ENCODE results near the gene RBM47.
"Not testable (repeated sequence)": the region's sequence is repeated elsewhere in the genome, so short reads cannot be mapped to it uniquely, and the experiment has no call there.

The RBM47 gene

DNA sequence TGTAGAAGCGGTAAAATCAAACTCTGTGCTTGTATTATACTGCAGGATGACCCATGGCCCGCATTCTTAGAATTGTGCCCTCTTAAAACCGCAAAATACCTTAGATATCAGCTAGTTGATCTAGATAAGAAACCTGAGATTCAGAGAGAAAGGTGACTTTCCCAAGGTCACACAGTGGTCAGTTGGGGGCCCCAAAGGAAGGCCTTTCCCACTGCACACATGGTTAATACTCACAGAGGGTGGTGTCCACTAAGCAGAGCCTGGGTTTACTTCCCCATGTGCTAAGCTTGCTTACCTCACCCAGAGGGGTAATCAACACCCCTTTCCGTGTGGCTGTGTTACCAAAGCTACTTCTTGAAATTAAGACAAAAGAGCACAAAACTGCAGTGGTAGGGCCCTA lies 66.3 kb downstream of the RBM47 start:
- peaks cover 0 to 34% (median 0%) of the 10 kb centered on the region in 11 experiments; a peak in 3 of 22 replicates for H3K36me3 ChIP-seq
- peak overlapping the region in 5 of 11 experiments; percentile 22 to 93 (median 87); a peak in 8 of 22 replicates for H3K27ac ChIP-seq
- H3K9ac ChIP-seq, result peak overlapping the region in 4 of 11 experiments; percentile 19 to 36 (median 28); a peak in 6 of 22 replicates
- no peaks in the 10 kb centered on the region for H3K9me3 ChIP-seq (replicated peaks in 1 of 11)
- no peak for TF ChIP-seq Cebpa-rat (IDR thresholded peaks at IDR 0.05)
- H3K4me3 ChIP-seq, result no peak overlapping the region
- H3K4me2 ChIP-seq, result peak overlapping the region in 7 of 11 experiments; percentile 27 to 94 (median 74); a peak in 13 of 22 replicates
- peaks cover 8 to 100% (median 51%) of the 10 kb centered on the region in 10 experiments for H3K4me1 ChIP-seq
- no peaks in the 10 kb centered on the region for H3K27me3 ChIP-seq
- H4K20me1 ChIP-seq, result no peaks in the 10 kb centered on the region; a peak in 1 of 22 replicates

DNA sequence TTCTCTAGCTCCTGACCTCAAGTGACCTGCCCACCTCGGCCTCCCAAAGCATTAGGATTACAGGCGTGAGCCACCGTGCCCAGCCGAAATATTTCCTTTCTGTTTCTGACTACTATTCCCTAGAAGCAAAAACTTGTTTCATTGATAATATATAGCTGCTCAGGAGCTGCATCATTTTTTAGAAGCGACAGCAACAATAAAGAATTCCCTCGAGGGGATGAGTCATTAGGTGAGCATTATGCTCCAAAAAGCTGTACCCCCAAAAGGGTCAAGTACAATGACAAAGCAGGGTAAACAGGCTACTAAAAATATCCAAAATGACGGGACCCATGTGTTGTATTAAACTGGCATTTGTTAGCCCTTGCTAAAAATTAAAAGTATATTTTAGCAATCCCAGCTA lies 67.0 kb downstream of the RBM47 start:
- Histone ChIP-seq H3K4me1 (peaks cover 8 to 100% (median 51%) of the 10 kb centered on the region in 10 experiments), H3K9ac (peak overlapping the region in 3 of 11 experiments; percentile 27 to 38 (median 29); a peak in 4 of 22 replicates), H3K9me3 (replicated peaks in 1 of 11) (no peaks in the 10 kb centered on the region), H3K4me3 (no peak overlapping the region), H3K36me3 (peaks cover 0 to 27% (median 0%) of the 10 kb centered on the region in 11 experiments; a peak in 3 of 22 replicates), H3K27ac (peak overlapping the region in 5 of 11 experiments; percentile 25 to 93 (median 87); a peak in 8 of 22 replicates), H4K20me1 (no peaks in the 10 kb centered on the region; a peak in 1 of 22 replicates), H3K27me3 (no peaks in the 10 kb centered on the region), H3K4me2 (peak overlapping the region in 8 of 11 experiments; percentile 2 to 94 (median 64); a peak in 14 of 22 replicates)
- TF ChIP-seq Cebpa-rat (IDR thresholded peaks at IDR 0.05), result no peak

DNA sequence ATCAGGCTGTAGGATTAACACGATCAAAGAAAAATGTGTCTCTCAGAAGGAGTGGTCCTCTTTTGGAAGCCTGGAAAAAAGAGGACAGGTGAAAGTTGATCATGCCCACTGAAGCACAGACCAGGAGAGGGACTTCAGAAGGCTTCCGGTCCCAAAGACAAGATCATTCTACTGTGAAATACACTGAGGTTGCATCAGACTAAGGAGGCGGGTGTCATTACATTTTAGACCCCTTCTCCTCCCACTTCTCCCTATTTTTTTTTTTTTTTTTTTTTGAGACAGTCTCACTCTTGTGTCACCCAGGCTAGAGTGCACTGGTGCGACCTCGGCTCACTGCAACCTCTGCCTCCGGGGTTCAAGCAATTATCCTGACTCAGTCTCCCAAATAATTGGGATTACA lies 67.5 kb downstream of the RBM47 start:
- Histone ChIP-seq H3K27ac (peak overlapping the region in 5 of 11 experiments; percentile 22 to 93 (median 87); a peak in 7 of 22 replicates), H3K9me3 (replicated peaks in 1 of 11) (no peaks in the 10 kb centered on the region), H3K27me3 (no peaks in the 10 kb centered on the region), H3K4me3 (no peak overlapping the region), H3K36me3 (peaks cover 0 to 27% (median 0%) of the 10 kb centered on the region in 11 experiments; a peak in 4 of 22 replicates), H3K4me1 (peaks cover 8 to 100% (median 51%) of the 10 kb centered on the region in 10 experiments), H4K20me1 (no peaks in the 10 kb centered on the region; a peak in 1 of 22 replicates), H3K9ac (peak overlapping the region in 3 of 11 experiments; percentile 27 to 75 (median 38); a peak in 4 of 22 replicates), H3K4me2 (peak overlapping the region in 7 of 11 experiments; percentile 29 to 94 (median 74); a peak in 15 of 22 replicates)
- TF ChIP-seq Cebpa-rat (IDR thresholded peaks at IDR 0.05), result no peak

DNA sequence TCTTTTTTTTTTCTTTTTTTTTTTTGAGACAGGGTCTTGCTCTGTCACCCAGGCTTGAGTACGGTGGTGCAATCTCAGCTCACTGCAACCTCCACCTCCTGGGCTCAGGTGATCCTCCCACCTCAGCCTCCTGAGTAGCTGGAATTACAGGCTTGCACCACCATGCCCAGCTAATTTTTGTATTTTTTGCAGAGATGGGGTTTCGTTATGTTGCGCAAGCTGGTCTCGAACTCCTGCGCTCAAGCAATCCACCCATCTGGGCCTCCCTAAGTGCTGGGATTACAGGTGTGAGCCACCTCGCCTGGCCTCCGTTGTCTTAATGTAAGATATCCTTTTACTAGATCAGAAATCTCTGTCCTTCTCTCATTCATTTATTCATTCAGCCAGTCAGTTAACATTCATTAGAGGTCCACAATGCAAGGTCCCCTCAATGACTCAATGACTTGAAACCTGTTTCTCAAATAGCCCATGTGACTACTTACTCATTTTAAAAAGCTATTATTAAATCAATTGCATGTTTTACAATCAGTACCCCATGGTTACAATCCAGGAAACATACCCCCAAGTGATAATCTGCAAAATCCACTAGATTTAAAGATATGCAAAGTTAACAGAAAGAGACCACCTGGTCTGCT lies 68.0 kb downstream of the RBM47 start:
- not testable (repeated sequence) for H3K27me3 ChIP-seq; H3K9me3 ChIP-seq (replicated peaks in 1 of 11); H4K20me1 ChIP-seq; H3K4me3 ChIP-seq
- Histone ChIP-seq H3K4me1 (peaks cover 8 to 100% (median 51%) of the 10 kb centered on the region in 10 experiments), H3K9ac (peak overlapping the region in 3 of 11 experiments; percentile 38 to 78 (median 75); a peak in 4 of 22 replicates), H3K27ac (peak overlapping the region in 5 of 11 experiments; percentile 22 to 93 (median 87); a peak in 7 of 22 replicates), H3K36me3 (peaks cover 0 to 25% (median 0%) of the 10 kb centered on the region in 11 experiments; a peak in 4 of 22 replicates), H3K4me2 (peak overlapping the region in 7 of 11 experiments; percentile 29 to 94 (median 74); a peak in 13 of 22 replicates)
- peak in 4 of 11 experiments; percentile 21 to 64 (median 50); a peak in 2 of 22 replicates for TF ChIP-seq Cebpa-rat (IDR thresholded peaks at IDR 0.05)

DNA sequence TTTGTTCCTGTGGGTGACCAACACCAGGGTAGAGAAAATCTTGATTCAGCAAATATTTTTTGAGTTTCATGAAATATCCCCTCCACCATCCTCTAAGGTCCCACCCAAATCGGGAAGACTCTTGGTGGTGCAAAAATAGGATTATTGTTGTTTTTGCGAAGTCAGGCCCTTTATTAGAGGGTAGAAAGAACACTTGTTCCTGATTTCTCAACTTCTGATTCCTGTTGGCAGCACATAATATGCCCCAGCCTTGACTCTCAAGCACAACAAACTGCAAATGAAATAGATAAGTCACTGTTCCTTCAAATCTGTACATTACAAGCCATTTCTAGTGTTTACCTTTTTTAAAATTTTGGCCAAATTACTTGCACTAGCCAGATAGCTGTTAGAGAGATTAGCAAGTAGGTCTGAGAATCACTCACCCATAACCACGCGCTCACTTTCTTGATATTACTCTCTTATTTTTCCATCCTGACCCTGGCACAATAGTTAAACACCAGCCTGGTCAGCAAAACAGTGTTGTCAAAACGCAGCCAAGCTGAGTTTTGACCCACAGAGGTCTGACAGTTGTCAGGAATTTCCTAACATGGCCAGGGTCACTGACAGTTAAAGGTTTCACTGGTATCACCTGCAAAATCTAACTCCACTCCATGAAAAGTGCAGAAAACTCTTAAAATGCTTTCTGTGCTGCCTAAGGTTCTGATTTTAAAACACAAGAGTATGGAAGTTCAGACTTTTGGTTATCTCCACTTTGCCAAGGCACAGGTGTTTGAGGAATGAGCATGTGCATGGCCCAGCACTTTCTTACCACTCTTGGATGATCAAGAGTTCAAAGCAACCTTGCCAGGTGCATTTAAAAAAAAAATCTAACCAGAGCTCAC lies 69.8 kb downstream of the RBM47 start:
- Histone ChIP-seq H3K4me2 (peak overlapping the region in 10 of 11 experiments; percentile 2 to 94 (median 40); a peak in 17 of 22 replicates), H3K9me3 (replicated peaks in 1 of 11) (no peaks in the 10 kb centered on the region), H3K4me3 (no peak overlapping the region), H4K20me1 (no peaks in the 10 kb centered on the region; a peak in 1 of 22 replicates), H3K9ac (peak overlapping the region in 4 of 11 experiments; percentile 58 to 78 (median 74); a peak in 9 of 22 replicates), H3K4me1 (peaks cover 8 to 100% (median 54%) of the 10 kb centered on the region in 10 experiments), H3K36me3 (peaks cover 0 to 20% (median 0%) of the 10 kb centered on the region in 11 experiments; a peak in 4 of 22 replicates), H3K27me3 (no peaks in the 10 kb centered on the region), H3K27ac (peak overlapping the region in 6 of 11 experiments; percentile 13 to 93 (median 86); a peak in 10 of 22 replicates)
- no peak for TF ChIP-seq Cebpa-rat (IDR thresholded peaks at IDR 0.05)

DNA sequence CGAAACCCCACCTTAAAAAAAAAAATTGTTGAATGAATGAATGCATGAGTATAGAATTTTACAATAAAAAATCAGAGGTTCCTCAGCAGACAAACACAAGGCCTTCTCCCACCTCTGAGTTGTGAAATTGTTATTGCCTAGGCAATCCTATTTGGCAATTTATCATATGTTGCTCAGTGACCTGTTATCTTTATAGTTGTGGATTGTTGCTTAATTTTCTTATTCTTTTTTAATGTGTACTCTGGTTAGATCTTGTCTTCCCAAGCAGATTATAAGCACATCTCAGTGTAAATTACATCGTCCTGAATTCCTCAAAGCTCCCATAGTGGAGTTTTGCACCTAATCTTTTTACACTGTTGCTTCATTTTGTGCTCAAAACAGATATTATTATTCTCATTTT lies 71.9 kb downstream of the RBM47 start:
- Histone ChIP-seq H3K4me3 (no peak overlapping the region), H3K4me2 (peak overlapping the region in 4 of 11 experiments; percentile 7 to 94 (median 87); a peak in 7 of 22 replicates), H4K20me1 (no peaks in the 10 kb centered on the region), H3K9ac (peak overlapping the region in 2 of 11 experiments; percentile 75 to 78; a peak in 2 of 22 replicates), H3K9me3 (replicated peaks in 1 of 11) (no peaks in the 10 kb centered on the region), H3K36me3 (peaks cover 0 to 17% (median 0%) of the 10 kb centered on the region in 11 experiments; a peak in 3 of 22 replicates), H3K27ac (peak overlapping the region in 4 of 11 experiments; percentile 84 to 93 (median 87); a peak in 8 of 22 replicates), H3K4me1 (peaks cover 20 to 100% (median 51%) of the 10 kb centered on the region in 10 experiments), H3K27me3 (no peaks in the 10 kb centered on the region)
- TF ChIP-seq Cebpa-rat (IDR thresholded peaks at IDR 0.05), result no peak

DNA sequence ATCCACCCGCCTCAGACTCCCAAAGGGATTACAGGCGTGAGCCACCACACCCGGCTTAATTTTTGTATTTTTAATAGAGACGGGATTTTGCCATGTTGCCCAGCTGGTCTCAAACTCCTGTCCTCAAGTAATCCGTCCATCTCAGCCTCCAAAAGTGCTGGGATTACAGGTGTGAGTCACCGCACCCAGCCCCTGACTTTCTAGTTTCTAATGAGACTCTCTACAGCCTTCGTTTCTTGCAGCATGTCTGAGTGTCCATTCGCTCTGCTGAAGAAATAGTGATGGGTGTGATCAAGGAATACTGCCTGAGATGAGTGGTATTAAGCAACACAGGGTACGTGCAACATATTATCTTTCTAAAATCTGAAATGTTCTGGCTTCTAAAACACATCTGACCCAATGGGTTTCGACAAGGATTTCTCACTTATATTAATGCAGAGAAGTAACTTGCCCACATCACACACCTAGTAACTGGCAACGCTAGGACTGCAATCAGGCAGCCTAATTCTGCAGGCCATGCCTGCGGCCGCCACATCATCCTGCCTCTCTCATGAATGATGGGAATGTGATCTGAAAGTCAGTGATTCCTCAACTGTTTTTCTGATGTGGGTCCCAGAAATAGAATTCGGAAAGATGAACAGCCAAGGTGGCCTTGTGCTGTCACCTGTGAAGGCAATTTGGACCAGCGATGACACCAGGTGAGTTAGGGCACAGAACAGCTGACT lies 74.3 kb downstream of the RBM47 start:
- Histone ChIP-seq H3K36me3 (peaks cover 0 to 12% (median 0%) of the 10 kb centered on the region in 11 experiments; a peak in 3 of 22 replicates), H3K9ac (peak overlapping the region in 3 of 11 experiments; percentile 71 to 79 (median 77); a peak in 4 of 22 replicates), H3K27ac (peak overlapping the region in 6 of 11 experiments; percentile 61 to 93 (median 86); a peak in 9 of 22 replicates), H3K4me1 (peaks cover 33 to 100% (median 58%) of the 10 kb centered on the region in 10 experiments), H3K4me3 (no peak overlapping the region; a peak in 1 of 20 replicates), H4K20me1 (peaks cover 0 to 2% (median 0%) of the 10 kb centered on the region in 11 experiments; a peak in 1 of 22 replicates), H3K4me2 (peak overlapping the region in 7 of 11 experiments; percentile 42 to 94 (median 69); a peak in 12 of 22 replicates), H3K27me3 (no peaks in the 10 kb centered on the region), H3K9me3 (replicated peaks in 1 of 11) (no peaks in the 10 kb centered on the region)
- no peak for TF ChIP-seq Cebpa-rat (IDR thresholded peaks at IDR 0.05)

DNA sequence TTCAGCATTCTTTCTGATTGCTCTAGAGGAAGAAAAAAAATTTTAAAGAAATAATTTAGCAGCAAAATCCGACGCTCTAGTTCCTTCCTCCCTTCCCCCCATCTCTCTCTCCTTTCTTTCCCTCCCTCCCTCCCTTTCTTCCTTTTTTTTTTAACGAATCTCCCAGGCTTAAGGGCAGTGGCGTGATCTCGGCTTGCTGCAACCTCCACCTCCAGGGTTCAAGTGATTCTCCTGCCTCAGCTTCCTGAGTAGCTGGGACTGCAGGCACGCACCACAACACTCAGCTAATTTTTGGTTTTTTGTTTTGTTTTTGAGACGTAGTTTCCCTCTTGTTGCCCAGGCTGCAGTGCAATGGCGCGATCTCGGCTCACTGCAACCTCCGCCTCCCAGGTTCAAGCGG lies 75.0 kb downstream of the RBM47 start:
- Histone ChIP-seq H3K9ac (peak overlapping the region in 4 of 11 experiments; percentile 66 to 79 (median 74); a peak in 10 of 22 replicates), H3K4me3 (peak overlapping the region in 1 of 10 experiments; percentile 17; a peak in 2 of 20 replicates), H3K4me1 (peaks cover 31 to 100% (median 59%) of the 10 kb centered on the region in 10 experiments), H3K36me3 (peaks cover 0 to 12% (median 0%) of the 10 kb centered on the region in 11 experiments; a peak in 3 of 22 replicates), H3K4me2 (peak overlapping the region in 9 of 11 experiments; percentile 46 to 94 (median 69); a peak in 15 of 22 replicates), H3K27ac (peak overlapping the region in 9 of 11 experiments; percentile 35 to 93 (median 70); a peak in 17 of 22 replicates)
- H3K27me3 ChIP-seq; H3K9me3 ChIP-seq (replicated peaks in 1 of 11); H4K20me1 ChIP-seq: not testable (repeated sequence)
